ENCODE results near the gene CCDC92. TPM values are rescaled to one million over a fixed set of nuclear protein-coding genes. Genes with fewer than 3 reads are reported as not detected.

Gene CCDC92
- polyA plus RNA-seq, 3 donors, result 4.4 to 11.6 (median 5.5) TPM

DNA sequence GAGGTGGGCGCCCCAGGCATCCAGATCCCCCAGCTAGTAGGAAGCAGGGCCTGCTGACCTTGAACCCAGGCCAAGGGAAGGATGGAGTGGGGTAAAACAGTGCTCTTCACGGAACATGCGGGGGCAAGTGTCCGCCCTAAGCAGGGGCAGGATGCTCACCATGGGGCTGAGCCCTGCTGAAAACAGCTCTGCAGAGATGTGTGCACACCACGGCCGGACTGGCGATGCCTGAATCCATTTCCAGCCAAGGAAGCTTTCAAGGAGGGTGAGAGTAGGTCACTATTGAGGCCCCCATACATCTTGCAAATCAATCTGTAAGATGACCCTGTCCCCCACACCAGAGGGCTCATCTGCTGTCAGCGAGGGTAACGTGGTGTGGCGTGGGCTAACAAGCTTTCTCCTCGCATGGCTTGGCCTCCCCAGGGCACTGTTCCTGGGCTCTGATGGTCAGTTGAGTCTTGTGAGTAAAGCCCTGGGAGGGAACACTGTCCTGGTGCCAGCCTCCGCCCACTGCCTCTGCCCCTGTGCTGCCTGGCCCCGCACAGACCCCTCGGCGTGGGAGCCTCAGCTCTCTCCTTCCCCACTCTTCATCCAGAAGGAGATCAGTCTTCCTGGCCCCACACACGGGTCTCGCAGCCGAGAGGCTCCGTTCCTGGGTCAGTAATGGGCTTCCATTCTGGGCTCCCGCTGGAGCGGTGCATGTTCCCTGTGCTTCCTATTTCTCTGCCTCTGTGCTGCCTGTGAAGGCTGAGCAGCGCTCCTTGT lies 69.1 kb downstream of the CCDC92 start:
- Mint-ChIP-seq H3K4me1 (peaks cover 4% of the 10 kb centered on the region), H3K27ac (no peak overlapping the region), H3K4me3 (no peak overlapping the region), H3K27me3 (ENCODE audit: low read depth in 3 of 3) (peaks cover 0 to 9% (median 3%) of the 10 kb centered on the region in 3 donors), H3K9me3 (peaks cover 0 to 2% (median 0%) of the 10 kb centered on the region in 7 donors), H3K36me3 (no peaks in the 10 kb centered on the region)
- Histone ChIP-seq H3K36me3 (replicated peaks in 1 of 2; ENCODE audit: control insufficient read depth in 1 of 2, insufficient read depth in 2 of 2, low read length in 2 of 2) (no peaks in the 10 kb centered on the region), H3K79me2 (ENCODE audit: insufficient read depth, low read length) (no peaks in the 10 kb centered on the region), H3K27me3 (ENCODE audit: control insufficient read depth in 2 of 2, insufficient read depth in 2 of 2, low read length in 2 of 2) (no peaks in the 10 kb centered on the region), H3K9me3 (replicated peaks in 1 of 2; ENCODE audit: control insufficient read depth in 1 of 2, insufficient read depth in 1 of 2, low read length in 2 of 2) (no peaks in the 10 kb centered on the region), H3K9ac (ENCODE audit: insufficient read depth, low read length, poor library complexity, severe bottlenecking) (no peak overlapping the region), H3K4me3 (replicated peaks in 1 of 3; ENCODE audit: low read depth in 2 of 3, low read length in 3 of 3) (no peak overlapping the region), H2AFZ (ENCODE audit: insufficient read depth, low read depth, low read length, poor library complexity, severe bottlenecking) (no peak overlapping the region), H4K20me1 (ENCODE audit: insufficient read depth, low read length) (no peaks in the 10 kb centered on the region), H3K27ac (ENCODE audit: low read depth in 1 of 2, low read length in 2 of 2) (no peak overlapping the region), H3K4me1 (ENCODE audit: control insufficient read depth in 1 of 2, insufficient read depth in 2 of 2, low read length in 2 of 2) (no peaks in the 10 kb centered on the region), H3K4me2 (replicated peaks; ENCODE audit: extremely low read depth, low read length, poor library complexity, severe bottlenecking) (no peak overlapping the region)
- TF ChIP-seq, protein P1, sequence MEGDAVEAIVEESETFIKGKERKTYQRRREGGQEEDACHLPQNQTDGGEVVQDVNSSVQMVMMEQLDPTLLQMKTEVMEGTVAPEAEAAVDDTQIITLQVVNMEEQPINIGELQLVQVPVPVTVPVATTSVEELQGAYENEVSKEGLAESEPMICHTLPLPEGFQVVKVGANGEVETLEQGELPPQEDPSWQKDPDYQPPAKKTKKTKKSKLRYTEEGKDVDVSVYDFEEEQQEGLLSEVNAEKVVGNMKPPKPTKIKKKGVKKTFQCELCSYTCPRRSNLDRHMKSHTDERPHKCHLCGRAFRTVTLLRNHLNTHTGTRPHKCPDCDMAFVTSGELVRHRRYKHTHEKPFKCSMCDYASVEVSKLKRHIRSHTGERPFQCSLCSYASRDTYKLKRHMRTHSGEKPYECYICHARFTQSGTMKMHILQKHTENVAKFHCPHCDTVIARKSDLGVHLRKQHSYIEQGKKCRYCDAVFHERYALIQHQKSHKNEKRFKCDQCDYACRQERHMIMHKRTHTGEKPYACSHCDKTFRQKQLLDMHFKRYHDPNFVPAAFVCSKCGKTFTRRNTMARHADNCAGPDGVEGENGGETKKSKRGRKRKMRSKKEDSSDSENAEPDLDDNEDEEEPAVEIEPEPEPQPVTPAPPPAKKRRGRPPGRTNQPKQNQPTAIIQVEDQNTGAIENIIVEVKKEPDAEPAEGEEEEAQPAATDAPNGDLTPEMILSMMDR (IDR thresholded peaks at IDR 0.05), result no peak
- WGBS (ENCODE audit: insufficient coverage), result 93% methylated on average over 18 of the region's 22 CpGs
- no peak for DNase-seq
- intact Hi-C loops (cut with micrococcal nuclease), result loop anchor here in 1 of 2 donors (2.0 kb wide), 1 partner anchor 81 kb away; no protein-coding TSS in a partner anchor

DNA sequence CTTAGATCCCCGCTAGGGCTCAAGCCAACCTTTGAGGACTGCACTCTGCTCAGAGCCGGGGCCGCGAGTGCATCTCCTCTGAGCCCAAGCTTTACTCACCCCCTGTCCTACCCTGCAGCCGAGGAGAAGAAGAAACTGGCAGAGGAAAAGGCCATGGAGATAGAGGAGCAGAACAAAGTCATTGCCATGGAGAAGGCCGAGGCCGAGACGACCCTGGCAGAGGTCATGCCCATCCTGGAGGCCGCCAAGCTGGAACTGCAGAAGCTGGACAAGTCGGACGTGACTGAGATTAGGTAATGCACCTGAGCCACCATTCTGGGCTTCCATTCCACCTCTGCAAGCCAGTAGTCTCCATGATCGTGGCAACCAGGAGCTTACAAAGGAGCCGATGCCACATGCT lies 69.8 kb downstream of the CCDC92 start:
- H3K9ac ChIP-seq (ENCODE audit: insufficient read depth, low read length, poor library complexity, severe bottlenecking), result no peak overlapping the region
- H3K79me2 ChIP-seq (ENCODE audit: insufficient read depth, low read length), result no peaks in the 10 kb centered on the region
- TF ChIP-seq, protein P1 (IDR thresholded peaks at IDR 0.05), result no peak
- Mint-ChIP-seq H3K36me3 (no peaks in the 10 kb centered on the region), H3K9me3 (peaks cover 0 to 2% (median 0%) of the 10 kb centered on the region in 7 donors), H3K27ac (no peak overlapping the region), H3K4me1 (peaks cover 4% of the 10 kb centered on the region), H3K4me3 (peak overlapping the region in 1 of 2 donors; percentile 20), H3K27me3 (ENCODE audit: low read depth in 3 of 3) (peaks cover 0 to 9% (median 3%) of the 10 kb centered on the region in 3 donors)
- H3K4me2 ChIP-seq (replicated peaks; ENCODE audit: extremely low read depth, low read length, poor library complexity, severe bottlenecking), result no peak overlapping the region
- no peak overlapping the region for H2AFZ ChIP-seq (ENCODE audit: insufficient read depth, low read depth, low read length, poor library complexity, severe bottlenecking)
- H3K36me3 ChIP-seq (replicated peaks in 1 of 2; ENCODE audit: control insufficient read depth in 1 of 2, insufficient read depth in 2 of 2, low read length in 2 of 2), result no peaks in the 10 kb centered on the region
- WGBS (ENCODE audit: insufficient coverage), result 98% methylated on average over 9 of the region's 13 CpGs
- no peak overlapping the region for H3K4me3 ChIP-seq (replicated peaks in 1 of 3; ENCODE audit: low read depth in 2 of 3, low read length in 3 of 3)
- intact Hi-C loops (cut with micrococcal nuclease), result loop anchor here in 1 of 2 donors (2.0 kb wide), 1 partner anchor 82 kb away; no protein-coding TSS in a partner anchor
- H3K27ac ChIP-seq (ENCODE audit: low read depth in 1 of 2, low read length in 2 of 2), result no peak overlapping the region
- H4K20me1 ChIP-seq (ENCODE audit: insufficient read depth, low read length), result no peaks in the 10 kb centered on the region
- H3K27me3 ChIP-seq (ENCODE audit: control insufficient read depth in 2 of 2, insufficient read depth in 2 of 2, low read length in 2 of 2), result no peaks in the 10 kb centered on the region
- no peak for DNase-seq
- H3K9me3 ChIP-seq (replicated peaks in 1 of 2; ENCODE audit: control insufficient read depth in 1 of 2, insufficient read depth in 1 of 2, low read length in 2 of 2), result no peaks in the 10 kb centered on the region
- H3K4me1 ChIP-seq (ENCODE audit: control insufficient read depth in 1 of 2, insufficient read depth in 2 of 2, low read length in 2 of 2), result no peaks in the 10 kb centered on the region

Measured in CD14-positive monocyte (primary cell).